Heart right ventricle (tissue), 16 donors: ENCODE results near the gene NTRK1. TPM values are rescaled to one million over a fixed set of nuclear protein-coding genes. Genes with fewer than 3 reads are reported as not detected.
A peak's percentile ranks its signal among the peaks of the same experiment; 100 is the strongest.

ENCODE experiments used
- ATAC-seq, 8 donors: fragments of 200-7000 bp; cut with Tn5 transposase; one replicate each; pipeline ENCODE4 v1.9.1; 2020; ENCODE audit warnings: mild to moderate bottlenecking in 8 of 8, moderate library complexity in 8 of 8, moderate number of reproducible peaks in 1 of 8
- DNase-seq, 2 donors: peaks; one replicate each; pipeline ENCODE4 v3.0.0-alpha.2; 2020
- H3K27ac ChIP-seq, 10 donors: fragments of 200-600 bp; sonication (generic) in 2 of 10; one replicate each; pipeline versions ENCODE4 v1.5.0 to v1.8.0; 2020 to 2022; ENCODE audit warnings: mild to moderate bottlenecking in 3 of 10
- H3K27me3 ChIP-seq, 7 donors: fragments of 200-600 bp; one replicate each; pipeline ENCODE4 v1.8.0; 2021 to 2022; ENCODE audit warnings: mild to moderate bottlenecking in 2 of 7
- H3K36me3 ChIP-seq, 9 donors: fragments of 200-600 bp; sonication (generic) in 1 of 9; one replicate each; pipeline versions ENCODE4 v1.5.0 to v1.8.0; 2020 to 2022; ENCODE audit warnings: mild to moderate bottlenecking in 2 of 9
- H3K4me1 ChIP-seq, 9 donors: fragments of 200-600 bp; sonication (generic) in 1 of 9; one replicate each; pipeline versions ENCODE4 v1.5.0 to v1.8.0; 2020 to 2022; ENCODE audit warnings: mild to moderate bottlenecking in 4 of 9
- H3K4me3 ChIP-seq, 10 donors: fragments of 200-600 bp; sonication (generic) in 2 of 10; one replicate each; pipeline versions ENCODE4 v1.5.0 to v1.8.0; 2020 to 2022; ENCODE audit warnings: mild to moderate bottlenecking in 7 of 10, moderate library complexity in 2 of 10
- H3K9me3 ChIP-seq, 11 donors: fragments of 200-600 bp in 10 of 11; sonication (generic) in 2 of 11; one replicate each; pipeline versions ENCODE4 v1.5.0 to v1.8.0; 2013 to 2022; ENCODE audit warnings: mild to moderate bottlenecking in 2 of 11, control low read depth in 1 of 11, moderate library complexity in 1 of 11
- WGBS, 2 donors: extraction: QIAGEN DNeasy Blood & Tissue Kit; methylation state at CpG; one replicate each; pipeline ENCODE4 v1.1.7; 2013; ENCODE audit warnings: inconsistent platforms in 1 of 2; 5-methylcytosine and 5-hydroxymethylcytosine counted together
- intact Hi-C, 10 donors: fragments of 100-400 bp; cut with DNase I; formaldehyde crosslinking; loops; one replicate each; pipeline versions ENCODE4 v1.11.1 to v1.14.2; 2022
- polyA plus RNA-seq, 2 donors: library from polyadenylated mRNA; stranded (reverse); fragments of 200-250 nt; gene quantifications; one replicate each; pipeline ENCODE4 v1.2.3, GENCODE V29; 2013
- total RNA-seq, 10 donors: library from RNA; stranded (reverse); fragmentation: NEBNext Ultra II Directional in 3 of 10; extraction: Animal tissue kit (Norgen Biotek cat#: 25700) in 3 of 10; gene quantifications; one replicate each; pipeline versions ENCODE4 v1.2.1 to v1.2.4, GENCODE V29; 2021 to 2023
- TF ChIP-seq, protein P1 (sequence below), 9 donors: fragments of 200-600 bp; sonication (generic) in 2 of 9; IDR thresholded peaks; one replicate each; pipeline versions ENCODE4 v1.5.0 to v1.8.0; 2021 to 2022; ENCODE audit warnings: antibody characterized with exemption in 9 of 9, mild to moderate bottlenecking in 5 of 9, moderate library complexity in 1 of 9
- donor health status: Arrhythmogenic right ventricular cardiomyopathy.
- donor health status: ischemic (EF 13 %, LVEDD 7.1; RV severe dilation, severe dysfunction).
- donor health status: healthy with polysubstance abuse.
- donor health status: DM: no; HTN: yes; CAD: no.
- donor health status: DM: no; HTN: no; CAD: no.
- donor health status: ischemic (EF 25% LVEDD 6.9; RV normal size, moderate dysfunction).
- donor health status: ischemic (EF 25% LVEDD 5.7; RV mildly dilated, moderate dysfunction).
- donor health status: healthy.
- donor health status: DM: yes; HTN: yes; CAD: no.
- donor health status: Ischemic cardiomyopathy.
- donor health status: ischemic (EF 35%, LVEDD 5.7; RV mildly dilated, moderate dysfunction).
- donor health status: nonischemic (EF 11% LVEDD 7.7; RV severe dilation, severe dysfunction).
- donor health status: DM: yes; HTN: yes; CAD: no.
- donor health status: PGD.
- donor health status: ischemic (EF 29% LVEDD 5.4; RV normal size, mild dysfunction).
- donor health status: nonischemic (EF 23%, LVEDD 6.1; RV moderate dilation, normal function).

Gene NTRK1
- total and polyA plus RNA-seq, 12 donors, result 0.15 to 3.7 (median 0.69) TPM

DNA sequence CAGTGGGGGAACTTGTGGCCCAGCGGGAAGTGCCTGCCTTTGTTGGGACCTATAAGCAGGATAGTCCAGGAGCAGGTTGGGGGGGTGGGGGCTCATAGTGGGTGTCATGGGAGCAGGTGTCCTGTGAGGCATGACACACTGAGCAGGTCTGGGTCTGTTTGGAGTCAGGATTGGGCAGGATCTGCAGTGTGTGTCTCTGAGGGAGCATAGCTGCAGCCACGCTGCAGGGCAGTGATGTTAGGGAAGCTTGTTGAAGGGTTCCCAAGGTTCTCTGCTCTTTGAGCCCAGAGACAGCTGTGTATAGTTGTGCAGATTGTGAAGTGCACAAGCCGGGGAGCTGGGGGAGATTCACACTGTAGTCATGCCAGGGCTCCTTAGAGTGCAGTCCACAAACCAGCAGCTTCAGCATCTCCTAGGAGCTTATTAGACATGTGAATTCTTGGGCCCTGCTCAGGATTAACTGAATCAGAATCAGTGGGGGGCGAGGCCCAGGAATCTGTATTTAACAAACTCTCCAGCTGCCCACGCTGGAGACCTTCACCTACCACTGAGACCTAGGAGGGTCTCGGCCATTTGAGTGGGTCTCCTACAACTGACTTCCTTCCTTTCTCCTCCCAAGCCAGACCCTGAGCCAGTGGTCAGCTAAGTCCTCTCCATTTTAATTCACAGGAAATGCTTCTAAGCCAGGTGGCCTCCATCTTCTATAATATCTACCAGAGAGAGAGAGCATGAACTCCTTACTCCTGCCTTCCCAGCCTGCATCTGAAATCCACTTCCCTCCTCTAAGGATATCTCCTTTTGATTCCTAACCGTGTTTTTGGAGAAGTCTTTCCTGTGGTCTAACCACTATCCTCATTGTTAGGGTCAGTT, 12.8 kb upstream of the NTRK1 start:
- no peak overlapping the region for H3K4me3 ChIP-seq
- no peak for DNase-seq
- 74 to 82% methylated on average over 7 of the region's 7 CpGs for WGBS, 2 donors
- peaks cover 3 to 76% (median 65%) of the 10 kb centered on the region in 7 donors for H3K27me3 ChIP-seq
- no peak overlapping the region for H3K27ac ChIP-seq
- intact Hi-C loops, result loop anchor here in 1 of 10 donors (10.0 kb wide), 1 partner anchor 77 kb away; the partner anchor contains the start of gene LRRC71
- no peak for ATAC-seq
- TF ChIP-seq, protein P1, sequence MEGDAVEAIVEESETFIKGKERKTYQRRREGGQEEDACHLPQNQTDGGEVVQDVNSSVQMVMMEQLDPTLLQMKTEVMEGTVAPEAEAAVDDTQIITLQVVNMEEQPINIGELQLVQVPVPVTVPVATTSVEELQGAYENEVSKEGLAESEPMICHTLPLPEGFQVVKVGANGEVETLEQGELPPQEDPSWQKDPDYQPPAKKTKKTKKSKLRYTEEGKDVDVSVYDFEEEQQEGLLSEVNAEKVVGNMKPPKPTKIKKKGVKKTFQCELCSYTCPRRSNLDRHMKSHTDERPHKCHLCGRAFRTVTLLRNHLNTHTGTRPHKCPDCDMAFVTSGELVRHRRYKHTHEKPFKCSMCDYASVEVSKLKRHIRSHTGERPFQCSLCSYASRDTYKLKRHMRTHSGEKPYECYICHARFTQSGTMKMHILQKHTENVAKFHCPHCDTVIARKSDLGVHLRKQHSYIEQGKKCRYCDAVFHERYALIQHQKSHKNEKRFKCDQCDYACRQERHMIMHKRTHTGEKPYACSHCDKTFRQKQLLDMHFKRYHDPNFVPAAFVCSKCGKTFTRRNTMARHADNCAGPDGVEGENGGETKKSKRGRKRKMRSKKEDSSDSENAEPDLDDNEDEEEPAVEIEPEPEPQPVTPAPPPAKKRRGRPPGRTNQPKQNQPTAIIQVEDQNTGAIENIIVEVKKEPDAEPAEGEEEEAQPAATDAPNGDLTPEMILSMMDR (IDR thresholded peaks at IDR 0.05), result no peak
- H3K9me3 ChIP-seq, result no peaks in the 10 kb centered on the region
- H3K4me1 ChIP-seq, result peaks cover 0 to 30% (median 15%) of the 10 kb centered on the region in 9 donors
- no peaks in the 10 kb centered on the region for H3K36me3 ChIP-seq

DNA sequence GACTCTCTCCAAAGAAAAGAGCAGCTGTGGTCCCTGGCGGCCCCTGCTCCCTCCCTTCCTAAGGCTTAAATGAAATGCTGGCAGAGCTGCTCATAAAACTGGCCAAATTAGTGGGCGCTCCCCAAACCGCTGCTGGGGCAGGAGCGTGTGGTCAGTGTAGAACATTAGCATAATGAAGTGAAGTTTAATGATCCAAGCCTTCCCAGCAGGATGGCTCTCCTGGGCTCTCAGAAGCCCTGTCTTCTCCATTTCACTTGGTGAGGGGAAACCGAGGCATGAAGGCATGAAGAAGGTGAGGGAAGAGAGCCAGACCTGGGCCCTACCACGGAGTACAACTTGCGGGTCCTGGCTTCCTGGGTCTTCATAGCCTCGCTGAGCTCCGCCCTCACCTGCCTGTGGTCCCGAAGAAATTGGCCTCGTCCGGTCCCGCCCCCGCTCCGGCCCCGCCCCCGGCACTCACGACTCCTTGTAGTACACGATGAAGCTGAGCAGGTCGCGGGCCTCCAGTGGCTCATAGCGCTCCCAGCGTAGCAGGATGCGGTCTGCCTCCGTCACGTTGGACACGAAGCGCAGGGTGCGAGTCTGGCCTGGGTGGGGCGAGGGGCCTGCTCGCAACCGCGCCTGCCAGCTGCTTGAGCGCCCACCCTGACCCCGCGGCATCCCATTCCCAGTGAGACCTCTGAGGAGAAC, 12.1 kb upstream of the NTRK1 start:
- WGBS, 2 donors, result 16 to 17% methylated on average over 36 of the region's 36 CpGs
- Histone ChIP-seq H3K27ac (no peak overlapping the region), H3K36me3 (no peaks in the 10 kb centered on the region), H3K4me3 (no peak overlapping the region), H3K27me3 (peaks cover 3 to 69% (median 58%) of the 10 kb centered on the region in 7 donors), H3K4me1 (peaks cover 0 to 30% (median 15%) of the 10 kb centered on the region in 9 donors), H3K9me3 (no peaks in the 10 kb centered on the region)
- ATAC-seq, result no peak
- TF ChIP-seq, protein P1 (IDR thresholded peaks at IDR 0.05), result no peak
- intact Hi-C loops, result loop anchor here in 1 of 10 donors (10.0 kb wide), 1 partner anchor 76 kb away; the partner anchor contains the start of gene LRRC71
- peak in 1 of 2 donors; percentile 37 for DNase-seq

DNA sequence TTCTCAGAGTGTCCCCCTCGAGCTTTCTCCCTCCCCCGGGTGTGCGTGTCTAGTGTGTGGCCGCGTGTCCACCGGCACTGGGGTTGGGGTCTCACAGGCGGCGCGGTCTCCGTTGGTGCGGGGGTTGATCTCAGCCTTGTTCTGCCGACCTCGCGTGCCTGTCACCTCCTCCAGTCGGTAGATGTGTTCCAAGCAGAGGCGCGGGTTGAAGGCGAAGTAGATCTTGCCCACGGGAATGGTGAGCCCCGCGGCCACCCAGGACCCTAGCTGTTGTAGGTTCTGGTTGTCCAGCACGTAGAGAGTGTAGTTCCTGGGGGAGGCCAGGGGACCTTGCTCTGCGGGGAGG, 11.5 kb upstream of the NTRK1 start:
- ATAC-seq (no peak), DNase-seq (no peak)
- H3K36me3 ChIP-seq, result no peaks in the 10 kb centered on the region
- peaks cover 0 to 30% (median 15%) of the 10 kb centered on the region in 9 donors for H3K4me1 ChIP-seq
- TF ChIP-seq, protein P1 (IDR thresholded peaks at IDR 0.05), result no peak
- H3K9me3 ChIP-seq, result no peaks in the 10 kb centered on the region
- H3K4me3 ChIP-seq, result no peak overlapping the region
- H3K27me3 ChIP-seq, result peaks cover 3 to 63% (median 52%) of the 10 kb centered on the region in 7 donors
- 31% methylated on average over 23 of the region's 23 CpGs for WGBS, 2 donors
- intact Hi-C loops, result loop anchor here in 1 of 10 donors (10.0 kb wide), 1 partner anchor 76 kb away; the partner anchor contains the start of gene LRRC71
- H3K27ac ChIP-seq, result no peak overlapping the region

DNA sequence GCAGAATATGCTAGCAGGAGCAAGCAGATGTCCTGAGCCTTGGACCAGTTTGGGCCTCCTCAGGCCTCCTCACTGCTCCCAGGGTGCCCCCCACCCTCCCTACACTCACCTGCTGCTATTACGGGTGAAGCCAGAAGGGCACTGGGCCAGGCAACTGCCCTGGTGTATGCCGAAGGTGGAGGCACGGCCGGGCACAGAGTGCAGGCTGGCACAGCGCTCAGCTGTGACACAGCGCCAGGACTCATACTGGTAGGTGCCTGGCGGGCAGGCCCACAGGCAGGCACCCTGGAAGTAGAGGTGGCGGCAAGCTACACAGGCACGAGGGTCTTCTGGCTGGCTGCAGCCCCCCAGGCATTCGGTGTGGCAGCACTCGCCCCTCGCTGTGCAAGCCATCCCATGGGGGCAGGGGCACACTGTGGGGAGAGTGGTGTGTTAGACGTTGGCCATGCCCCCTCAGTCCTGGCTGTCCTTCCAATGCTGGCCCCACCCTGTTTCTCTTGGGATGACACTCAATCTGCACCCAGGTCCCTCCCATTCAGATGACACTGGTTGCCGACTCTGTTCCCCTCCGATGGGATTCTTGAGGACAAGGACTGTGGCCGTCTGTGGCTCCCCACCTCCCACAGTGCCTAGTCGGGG, 8.8 kb upstream of the NTRK1 start:
- intact Hi-C loops, result loop anchor here in 2 of 10 donors (10.0 kb wide), 2 partner anchors 127 to 157 kb away; partner anchors contain the start of genes ISG20L2 (in 2 of the 2) and METTL25B (in 2 of the 2)
- WGBS, 2 donors, result 53 to 56% methylated on average over 17 of the region's 17 CpGs
- Histone ChIP-seq H3K4me1 (peaks cover 0 to 25% (median 11%) of the 10 kb centered on the region in 9 donors), H3K36me3 (no peaks in the 10 kb centered on the region), H3K27me3 (peaks cover 0 to 38% (median 28%) of the 10 kb centered on the region in 7 donors), H3K9me3 (no peaks in the 10 kb centered on the region), H3K4me3 (no peak overlapping the region), H3K27ac (peak overlapping the region; percentile 9 to 80 (median 55))
- ATAC-seq (peak; percentile 64 to 91 (median 82)), DNase-seq (peak; percentile 47 to 66)
- TF ChIP-seq, protein P1 (IDR thresholded peaks at IDR 0.05), result no peak
